Epithelial cell of umbilical artery (primary cell): ENCODE measurements around the gene NME7. TPM values are rescaled to one million over a fixed set of nuclear protein-coding genes. Genes with fewer than 3 reads are reported as not detected.

Source experiments
- total RNA-seq: library from RNA; depleted of rRNA; stranded (reverse); fragments of >200 nt; gene quantifications from 2 replicates; pipeline ENCODE4 v1.2.3, GENCODE V29; 2014

Gene NME7, protein sequence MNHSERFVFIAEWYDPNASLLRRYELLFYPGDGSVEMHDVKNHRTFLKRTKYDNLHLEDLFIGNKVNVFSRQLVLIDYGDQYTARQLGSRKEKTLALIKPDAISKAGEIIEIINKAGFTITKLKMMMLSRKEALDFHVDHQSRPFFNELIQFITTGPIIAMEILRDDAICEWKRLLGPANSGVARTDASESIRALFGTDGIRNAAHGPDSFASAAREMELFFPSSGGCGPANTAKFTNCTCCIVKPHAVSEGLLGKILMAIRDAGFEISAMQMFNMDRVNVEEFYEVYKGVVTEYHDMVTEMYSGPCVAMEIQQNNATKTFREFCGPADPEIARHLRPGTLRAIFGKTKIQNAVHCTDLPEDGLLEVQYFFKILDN
- 28.9 and 59.7 TPM in 2 replicates for total RNA-seq

DNA sequence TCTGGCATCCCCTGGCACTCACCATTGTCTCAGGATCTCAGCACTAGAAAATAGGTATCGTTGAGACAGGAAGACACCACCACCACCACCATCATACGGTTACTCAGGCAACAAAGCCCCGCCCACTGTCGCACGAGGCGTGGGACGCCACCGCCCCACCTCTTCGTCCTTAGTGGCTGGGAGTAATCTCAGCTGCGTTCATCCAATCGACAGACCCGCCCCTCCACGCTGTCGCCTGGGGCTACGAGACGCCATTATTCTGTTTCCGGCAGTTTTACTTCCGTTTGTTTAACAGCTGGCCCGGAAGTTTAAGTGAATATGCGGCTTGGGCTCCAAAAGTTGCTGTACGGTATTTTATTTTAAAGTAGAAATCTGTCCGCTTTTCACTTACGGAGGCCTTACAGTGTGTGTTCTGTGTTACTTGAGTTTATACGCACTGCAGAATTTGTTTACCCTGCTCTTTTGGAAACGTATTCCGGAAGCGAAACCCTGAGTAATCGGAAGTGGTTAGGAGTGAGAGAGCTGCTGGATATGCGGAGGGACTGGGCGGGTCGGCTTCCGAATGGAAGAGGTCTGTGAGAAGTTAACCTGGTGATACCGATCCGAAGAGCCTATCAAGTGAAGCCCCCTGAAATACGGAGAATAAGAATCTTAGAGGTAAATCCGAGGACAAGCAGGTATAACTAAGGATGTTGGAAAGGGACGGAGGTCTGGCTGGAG, at the start of gene NME7, which contains the start of gene BLZF1:
Gene NME7 (minus strand): TSS at position 112 of the 720 bp plus-strand sequence. CDS start 87 bp downstream, at position 25.
Gene BLZF1 (plus strand): TSS at position 510 of the 720 bp plus-strand sequence. CDS start 1,328 bp downstream, outside the sequence.

GRCh38 chr1:169106095-169106920, 261.3 kb downstream of the NME7 start, which contains the start of gene ATP1B1:
TSS of gene ATP1B1 (plus strand) at chr1:169106690. CDS start at chr1:169106830, 140 bp downstream.

Other genes starting within 250 kb of the NME7 start
- gene BLZF1, start 398 bp upstream of the NME7 start, total RNA-seq: 27.6 and 36.6 TPM in 2 replicates
- 0.91 and 1.3 TPM in 2 replicates for gene CCDC181, start 59.7 kb upstream of the NME7 start, total RNA-seq
- 11.4 and 12.0 TPM in 2 replicates for gene SLC19A2, start 118.1 kb upstream of the NME7 start, total RNA-seq
- not detected in 2 replicates for gene F5, start 218.7 kb upstream of the NME7 start, total RNA-seq